ENCODE results near the gene ZNF592. TPM values are rescaled to one million over a fixed set of nuclear protein-coding genes. Genes with fewer than 3 reads are reported as not detected.

Gene ZNF592
- total and polyA plus RNA-seq, 2 of the 13 experiments (the other 11 are each of a cell fraction or from before 2014, with no cell fraction given): 8.2 to 9.8 TPM

DNA sequence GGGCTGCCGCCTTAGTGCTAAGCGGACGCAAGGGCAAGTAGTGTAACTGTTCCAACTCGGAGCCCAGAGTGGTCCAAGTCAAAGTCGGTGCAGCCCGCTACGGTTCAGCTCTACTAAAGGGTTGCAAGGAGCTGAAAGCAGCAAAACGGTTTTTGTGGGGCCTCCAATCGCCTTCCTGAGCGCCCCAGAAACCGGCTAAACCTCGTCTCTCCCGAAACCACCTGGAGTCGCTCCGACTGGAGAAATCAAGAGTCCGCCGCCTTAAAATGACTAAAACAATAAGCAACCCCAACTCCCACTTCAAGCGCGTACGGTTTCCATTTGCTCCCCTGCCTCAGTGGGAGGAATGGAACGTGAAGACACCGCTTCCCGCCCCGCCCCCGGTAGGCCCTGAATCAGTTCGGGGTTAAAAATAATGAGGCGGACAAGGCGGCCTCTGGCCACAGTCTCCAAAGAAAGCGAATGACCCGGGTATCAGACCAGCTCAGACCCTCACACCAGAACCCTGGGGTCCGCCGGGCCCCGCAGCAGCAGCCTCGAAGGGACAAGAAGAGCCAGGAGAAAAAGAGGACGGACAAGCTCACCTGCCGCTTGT, 32.9 kb upstream of the ZNF592 start (continued):
- TF ChIP-seq, protein P1, sequence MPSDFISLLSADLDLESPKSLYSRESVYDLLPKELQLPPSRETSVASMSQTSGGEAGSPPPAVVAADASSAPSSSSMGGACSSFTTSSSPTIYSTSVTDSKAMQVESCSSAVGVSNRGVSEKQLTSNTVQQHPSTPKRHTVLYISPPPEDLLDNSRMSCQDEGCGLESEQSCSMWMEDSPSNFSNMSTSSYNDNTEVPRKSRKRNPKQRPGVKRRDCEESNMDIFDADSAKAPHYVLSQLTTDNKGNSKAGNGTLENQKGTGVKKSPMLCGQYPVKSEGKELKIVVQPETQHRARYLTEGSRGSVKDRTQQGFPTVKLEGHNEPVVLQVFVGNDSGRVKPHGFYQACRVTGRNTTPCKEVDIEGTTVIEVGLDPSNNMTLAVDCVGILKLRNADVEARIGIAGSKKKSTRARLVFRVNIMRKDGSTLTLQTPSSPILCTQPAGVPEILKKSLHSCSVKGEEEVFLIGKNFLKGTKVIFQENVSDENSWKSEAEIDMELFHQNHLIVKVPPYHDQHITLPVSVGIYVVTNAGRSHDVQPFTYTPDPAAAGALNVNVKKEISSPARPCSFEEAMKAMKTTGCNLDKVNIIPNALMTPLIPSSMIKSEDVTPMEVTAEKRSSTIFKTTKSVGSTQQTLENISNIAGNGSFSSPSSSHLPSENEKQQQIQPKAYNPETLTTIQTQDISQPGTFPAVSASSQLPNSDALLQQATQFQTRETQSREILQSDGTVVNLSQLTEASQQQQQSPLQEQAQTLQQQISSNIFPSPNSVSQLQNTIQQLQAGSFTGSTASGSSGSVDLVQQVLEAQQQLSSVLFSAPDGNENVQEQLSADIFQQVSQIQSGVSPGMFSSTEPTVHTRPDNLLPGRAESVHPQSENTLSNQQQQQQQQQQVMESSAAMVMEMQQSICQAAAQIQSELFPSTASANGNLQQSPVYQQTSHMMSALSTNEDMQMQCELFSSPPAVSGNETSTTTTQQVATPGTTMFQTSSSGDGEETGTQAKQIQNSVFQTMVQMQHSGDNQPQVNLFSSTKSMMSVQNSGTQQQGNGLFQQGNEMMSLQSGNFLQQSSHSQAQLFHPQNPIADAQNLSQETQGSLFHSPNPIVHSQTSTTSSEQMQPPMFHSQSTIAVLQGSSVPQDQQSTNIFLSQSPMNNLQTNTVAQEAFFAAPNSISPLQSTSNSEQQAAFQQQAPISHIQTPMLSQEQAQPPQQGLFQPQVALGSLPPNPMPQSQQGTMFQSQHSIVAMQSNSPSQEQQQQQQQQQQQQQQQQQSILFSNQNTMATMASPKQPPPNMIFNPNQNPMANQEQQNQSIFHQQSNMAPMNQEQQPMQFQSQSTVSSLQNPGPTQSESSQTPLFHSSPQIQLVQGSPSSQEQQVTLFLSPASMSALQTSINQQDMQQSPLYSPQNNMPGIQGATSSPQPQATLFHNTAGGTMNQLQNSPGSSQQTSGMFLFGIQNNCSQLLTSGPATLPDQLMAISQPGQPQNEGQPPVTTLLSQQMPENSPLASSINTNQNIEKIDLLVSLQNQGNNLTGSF (CRISPR knock-in tag; IDR thresholded peaks at IDR 0.05): no peak
- peak; percentile 84; the same call in 1 of the 2 replicates for TF ChIP-seq RORA (CRISPR knock-in tag; IDR thresholded peaks at IDR 0.05)
- TF ChIP-seq ZKSCAN1 (IDR thresholded peaks at IDR 0.05; ENCODE audit: low read length): no peak
- no peak for TF ChIP-seq RFX1 (IDR thresholded peaks at IDR 0.05)
- TF ChIP-seq ZNF329 (CRISPR knock-in tag; IDR thresholded peaks at IDR 0.05; ENCODE audit: low read depth): no peak
- no peak for TF ChIP-seq SMAD1 (CRISPR knock-in tag; IDR thresholded peaks at IDR 0.05; ENCODE audit: borderline replicate concordance, low read depth)
